Coronary artery (tissue), 2 donors: ENCODE results near the gene MYO7B.

Experiments used
- DNase-seq: peaks from one replicate; pipeline ENCODE4 v3.0.0-alpha.2; 2017; ENCODE audit warnings: low spot score
- H3K27ac ChIP-seq, 2 donors: fragments of 200-600 bp; sonication (generic); one replicate each; pipeline ENCODE4 v1.5.1; 2016 to 2019
- H3K4me3 ChIP-seq: fragments of 200-600 bp; sonication (generic); 2 replicates; pipeline ENCODE4 v1.5.1; 2016; ENCODE audit warnings: mild to moderate bottlenecking, moderate library complexity
- TF ChIP-seq, protein P1 (sequence below): fragments of 200-600 bp; sonication (generic); IDR thresholded peaks from one replicate; pipeline ENCODE4 v1.5.1; 2019; ENCODE audit warnings: antibody characterized with exemption

Gene MYO7B

DNA sequence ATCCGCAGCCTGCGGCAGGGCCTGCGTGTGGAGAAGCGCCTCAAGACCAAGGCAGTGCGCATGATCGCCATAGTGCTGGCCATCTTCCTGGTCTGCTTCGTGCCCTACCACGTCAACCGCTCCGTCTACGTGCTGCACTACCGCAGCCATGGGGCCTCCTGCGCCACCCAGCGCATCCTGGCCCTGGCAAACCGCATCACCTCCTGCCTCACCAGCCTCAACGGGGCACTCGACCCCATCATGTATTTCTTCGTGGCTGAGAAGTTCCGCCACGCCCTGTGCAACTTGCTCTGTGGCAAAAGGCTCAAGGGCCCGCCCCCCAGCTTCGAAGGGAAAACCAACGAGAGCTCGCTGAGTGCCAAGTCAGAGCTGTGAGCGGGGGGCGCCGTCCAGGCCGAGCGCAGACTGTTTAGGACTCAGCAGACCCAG, 115.9 kb downstream of the MYO7B start:
- no peak for DNase-seq
- TF ChIP-seq, protein P1, sequence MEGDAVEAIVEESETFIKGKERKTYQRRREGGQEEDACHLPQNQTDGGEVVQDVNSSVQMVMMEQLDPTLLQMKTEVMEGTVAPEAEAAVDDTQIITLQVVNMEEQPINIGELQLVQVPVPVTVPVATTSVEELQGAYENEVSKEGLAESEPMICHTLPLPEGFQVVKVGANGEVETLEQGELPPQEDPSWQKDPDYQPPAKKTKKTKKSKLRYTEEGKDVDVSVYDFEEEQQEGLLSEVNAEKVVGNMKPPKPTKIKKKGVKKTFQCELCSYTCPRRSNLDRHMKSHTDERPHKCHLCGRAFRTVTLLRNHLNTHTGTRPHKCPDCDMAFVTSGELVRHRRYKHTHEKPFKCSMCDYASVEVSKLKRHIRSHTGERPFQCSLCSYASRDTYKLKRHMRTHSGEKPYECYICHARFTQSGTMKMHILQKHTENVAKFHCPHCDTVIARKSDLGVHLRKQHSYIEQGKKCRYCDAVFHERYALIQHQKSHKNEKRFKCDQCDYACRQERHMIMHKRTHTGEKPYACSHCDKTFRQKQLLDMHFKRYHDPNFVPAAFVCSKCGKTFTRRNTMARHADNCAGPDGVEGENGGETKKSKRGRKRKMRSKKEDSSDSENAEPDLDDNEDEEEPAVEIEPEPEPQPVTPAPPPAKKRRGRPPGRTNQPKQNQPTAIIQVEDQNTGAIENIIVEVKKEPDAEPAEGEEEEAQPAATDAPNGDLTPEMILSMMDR = no peak
- Histone ChIP-seq H3K27ac (peak overlapping the region; percentile 39 to 77), H3K4me3 (no peak overlapping the region)

DNA sequence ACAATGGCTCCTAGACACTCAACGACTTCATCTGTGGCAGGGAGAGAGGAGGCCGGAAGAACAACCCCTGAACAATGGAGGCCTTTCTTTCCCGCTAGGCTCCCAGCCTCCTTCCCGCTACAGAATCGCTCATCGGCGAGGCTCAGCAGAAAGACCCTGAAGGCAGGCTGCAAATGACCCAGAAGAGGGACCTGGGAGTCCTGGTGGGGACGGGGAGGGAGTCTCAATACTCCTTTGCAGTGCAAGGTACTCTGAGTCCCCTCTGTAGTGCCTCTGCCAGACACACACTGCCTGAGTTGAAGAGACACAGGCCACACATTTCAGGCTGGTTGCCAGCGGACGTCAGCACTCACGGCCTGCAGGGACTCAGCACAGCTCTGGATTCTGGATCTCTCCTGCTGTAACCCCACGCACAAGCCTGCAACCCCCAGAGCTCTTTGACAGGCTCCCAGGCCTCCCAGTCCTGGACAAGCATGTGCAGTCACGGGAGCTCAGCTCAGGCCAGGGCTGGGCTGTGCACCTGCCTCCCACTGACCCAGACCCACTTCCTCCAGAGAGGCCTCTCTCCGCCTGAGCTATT, 116.6 kb downstream of the MYO7B start:
- H3K4me3 ChIP-seq = no peak overlapping the region
- TF ChIP-seq, protein P1 = no peak
- peak overlapping the region; percentile 39 to 77 for H3K27ac ChIP-seq
- no peak for DNase-seq

- TF ChIP-seq, protein P1 = no peak
- Histone ChIP-seq H3K4me3 (no peak overlapping the region), H3K27ac (peak overlapping the region; percentile 39 to 77)
- DNase-seq = no peak
Measured at GRCh38 chr2:127652786-127653357, 117.4 kb downstream of the MYO7B start.

DNA sequence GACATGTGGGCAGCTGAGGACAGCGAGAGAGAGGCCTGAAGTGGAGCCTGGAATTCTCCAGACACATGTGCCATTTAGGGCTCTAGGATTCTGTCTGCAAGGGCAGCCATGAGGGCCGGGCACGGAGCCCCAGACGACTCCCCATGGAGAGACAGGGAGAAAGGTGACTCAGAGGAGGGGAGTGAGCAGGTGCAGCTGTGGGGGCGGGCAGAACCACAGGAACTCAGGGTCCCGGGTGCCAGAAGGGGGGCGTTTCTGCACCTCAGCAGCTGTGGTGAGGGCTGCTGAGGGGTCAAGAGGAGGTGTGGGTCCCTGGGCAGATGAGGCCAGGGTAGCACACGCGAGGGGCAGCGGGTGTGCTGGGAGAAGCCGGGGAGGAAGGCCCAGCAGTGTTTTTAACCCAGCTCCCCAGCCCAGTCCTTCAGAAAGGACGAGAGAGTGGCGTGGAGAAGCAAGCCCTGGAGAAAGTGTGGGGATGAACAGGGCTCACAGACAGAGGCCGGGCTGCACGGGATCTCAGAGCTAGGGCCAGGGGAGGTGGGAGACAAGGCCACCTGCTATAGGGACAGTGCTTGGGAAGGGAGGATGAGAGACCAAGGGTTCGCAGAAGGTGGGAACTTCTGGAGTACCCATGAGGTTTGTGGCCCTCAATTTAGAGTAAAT, 118.1 kb downstream of the MYO7B start:
- H3K4me3 ChIP-seq = no peak overlapping the region
- H3K27ac ChIP-seq = peak overlapping the region; percentile 39 to 77
- no peak for DNase-seq
- TF ChIP-seq, protein P1 = no peak

DNA sequence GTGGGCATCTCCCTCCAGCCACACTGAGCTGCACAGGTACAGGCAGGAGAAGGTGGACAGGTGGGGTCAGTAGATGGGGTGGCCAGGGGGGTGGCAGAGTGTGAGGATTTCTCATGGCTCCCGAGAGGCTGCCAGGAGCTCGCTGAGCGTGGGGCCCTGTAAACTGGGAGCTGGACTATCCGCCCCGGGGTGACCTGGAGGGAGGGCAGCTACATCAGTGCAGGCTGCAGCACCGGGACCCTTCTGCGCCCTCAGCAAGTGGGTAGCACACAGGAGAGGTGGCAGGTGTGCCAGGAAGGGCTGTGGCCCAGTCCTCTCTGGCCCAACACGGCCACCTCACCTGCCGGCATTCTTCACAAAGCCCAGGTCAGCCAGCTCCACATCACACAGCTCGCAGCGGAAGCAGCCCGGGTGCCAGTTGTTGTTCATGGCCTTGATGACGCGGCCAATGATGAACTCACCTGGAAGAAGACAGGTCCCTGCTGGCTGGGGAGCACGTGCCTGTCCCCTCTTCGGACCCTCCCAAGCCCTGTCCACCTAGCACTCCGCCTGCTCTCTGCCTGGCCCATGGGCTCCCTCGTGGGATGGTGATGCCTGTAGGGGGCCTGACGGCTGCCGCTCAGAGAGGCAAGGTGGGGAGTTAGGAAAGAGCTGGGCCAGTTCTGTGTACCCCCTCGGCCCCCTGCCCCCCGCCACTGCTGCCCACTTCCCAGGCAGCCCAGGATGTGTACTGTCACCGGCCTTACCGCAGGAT, 118.8 kb downstream of the MYO7B start:
- TF ChIP-seq, protein P1 = no peak
- H3K27ac ChIP-seq = peak overlapping the region in 1 of 2 donors; percentile 77
- DNase-seq = no peak
- H3K4me3 ChIP-seq = no peak overlapping the region

GRCh38 chr2:127654838-127655175, 119.3 kb downstream of the MYO7B start:
- DNase-seq = no peak
- Histone ChIP-seq H3K4me3 (no peak overlapping the region), H3K27ac (peak overlapping the region in 1 of 2 donors; percentile 77)
- TF ChIP-seq, protein P1 = no peak
